ENCODE data around the gene PPP4R3A.

DNA sequence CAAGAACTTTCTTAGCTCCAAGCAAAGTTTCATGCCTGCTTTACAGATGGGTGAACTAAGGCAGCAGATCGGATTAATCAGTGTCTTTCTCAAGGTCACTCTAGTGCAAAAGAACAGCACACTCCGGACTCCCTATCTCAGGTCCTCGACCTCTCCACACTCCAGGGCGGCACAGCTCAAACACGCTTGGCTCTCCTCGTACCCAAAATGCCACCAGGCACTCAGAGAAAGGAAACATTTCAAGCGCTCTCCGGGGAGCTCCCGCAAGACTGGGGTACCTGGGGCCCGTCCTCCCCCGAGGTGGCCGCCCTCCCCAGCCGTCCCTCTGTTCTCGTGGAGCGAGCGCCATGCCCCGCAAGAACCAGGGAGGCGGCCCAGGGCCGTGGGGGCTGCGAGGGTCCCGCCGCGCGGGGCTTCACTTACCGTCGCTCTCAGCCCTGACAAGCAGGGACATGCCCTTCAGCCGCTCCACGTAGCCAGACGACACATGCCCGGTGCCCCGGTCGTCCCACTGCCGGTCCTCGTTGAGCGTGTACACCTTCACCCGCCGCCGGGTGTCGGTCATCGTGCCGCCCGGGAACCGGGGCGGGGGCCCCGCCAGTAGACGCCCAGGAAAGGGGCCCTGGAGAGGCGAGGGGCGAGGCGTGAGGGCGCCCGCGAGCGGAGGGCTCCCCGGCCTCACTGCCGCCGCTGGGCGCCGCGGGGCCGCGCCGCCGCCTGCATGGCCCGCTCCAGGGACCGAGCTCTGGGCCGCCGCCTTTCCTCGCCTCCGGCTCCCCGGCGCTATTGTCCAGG lies 830 bp downstream of the PPP4R3A start:
- TF ChIP-seq ESRRA (CRISPR knock-in tag; IDR thresholded peaks at IDR 0.05; ENCODE audit: borderline replicate concordance) (0 out of 2 replicates have a peak, but pooled peaks have one; percentile 19), CTCF (IDR thresholded peaks at IDR 0.05) (no peak), NR1H2 (CRISPR knock-in tag; IDR thresholded peaks at IDR 0.05) (no peak)
- TF ChIP-seq, protein P1, sequence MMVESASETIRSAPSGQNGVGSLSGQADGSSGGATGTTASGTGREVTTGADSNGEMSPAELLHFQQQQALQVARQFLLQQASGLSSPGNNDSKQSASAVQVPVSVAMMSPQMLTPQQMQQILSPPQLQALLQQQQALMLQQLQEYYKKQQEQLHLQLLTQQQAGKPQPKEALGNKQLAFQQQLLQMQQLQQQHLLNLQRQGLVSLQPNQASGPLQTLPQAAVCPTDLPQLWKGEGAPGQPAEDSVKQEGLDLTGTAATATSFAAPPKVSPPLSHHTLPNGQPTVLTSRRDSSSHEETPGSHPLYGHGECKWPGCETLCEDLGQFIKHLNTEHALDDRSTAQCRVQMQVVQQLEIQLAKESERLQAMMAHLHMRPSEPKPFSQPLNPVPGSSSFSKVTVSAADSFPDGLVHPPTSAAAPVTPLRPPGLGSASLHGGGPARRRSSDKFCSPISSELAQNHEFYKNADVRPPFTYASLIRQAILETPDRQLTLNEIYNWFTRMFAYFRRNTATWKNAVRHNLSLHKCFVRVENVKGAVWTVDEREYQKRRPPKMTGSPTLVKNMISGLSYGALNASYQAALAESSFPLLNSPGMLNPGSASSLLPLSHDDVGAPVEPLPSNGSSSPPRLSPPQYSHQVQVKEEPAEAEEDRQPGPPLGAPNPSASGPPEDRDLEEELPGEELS (CRISPR knock-in tag; IDR thresholded peaks at IDR 0.05) = no peak
